GM18507 (cell line): ENCODE data around the gene SEPSECS.

Experiments
- DNase-seq: peaks from one replicate; pipeline ENCODE4 v3.0.0; 2011; ENCODE audit warnings: low read depth; ENCODE audit not compliant: insufficient read length; ENCODE audit errors: extremely low spot score
- FAIRE-seq: peaks from 2 replicates; lab custom pipeline; 2011; peaks lifted over from hg19 to GRCh38; lab: Jason Lieb, UNC

The SEPSECS gene

GRCh38 chr4:25160714-25161592, 704 bp upstream of the SEPSECS start:
- FAIRE-seq (no peak), DNase-seq (no peak)

GRCh38 chr4:25158817-25159216, 1.4 kb downstream of the SEPSECS start:
- no peak for FAIRE-seq
- DNase-seq: no peak

GRCh38 chr4:25157081-25157480, 3.2 kb downstream of the SEPSECS start:
- no peak for DNase-seq
- no peak for FAIRE-seq

GRCh38 chr4:25155947-25156346, 4.3 kb downstream of the SEPSECS start:
- FAIRE-seq (no peak), DNase-seq (no peak)

- FAIRE-seq: peak; percentile 55
- no peak for DNase-seq
Measured at GRCh38 chr4:25154594-25155265, 5.5 kb downstream of the SEPSECS start.

GRCh38 chr4:25146076-25146475, 14.2 kb downstream of the SEPSECS start:
- no peak for FAIRE-seq
- DNase-seq: no peak

GRCh38 chr4:25144870-25145481, 15.3 kb downstream of the SEPSECS start:
- DNase-seq (no peak), FAIRE-seq (peak; percentile 70)

GRCh38 chr4:25142468-25142867, 17.8 kb downstream of the SEPSECS start:
- DNase-seq (no peak), FAIRE-seq (no peak)

GRCh38 chr4:25141592-25141991, 18.7 kb downstream of the SEPSECS start:
- no peak for DNase-seq
- no peak for FAIRE-seq

- DNase-seq: no peak
- FAIRE-seq: no peak
Measured at GRCh38 chr4:25133132-25133531, 27.1 kb downstream of the SEPSECS start.

GRCh38 chr4:25131926-25132325, 28.3 kb downstream of the SEPSECS start:
- no peak for DNase-seq
- no peak for FAIRE-seq

- DNase-seq: no peak
- no peak for FAIRE-seq
Measured at GRCh38 chr4:25131381-25131780, 28.9 kb downstream of the SEPSECS start.

- DNase-seq (no peak), FAIRE-seq (no peak)
Measured at GRCh38 chr4:25129917-25130316, 30.3 kb downstream of the SEPSECS start.

GRCh38 chr4:25128671-25129070, 31.6 kb downstream of the SEPSECS start:
- DNase-seq (no peak), FAIRE-seq (peak; percentile 66)

GRCh38 chr4:25123236-25123635, 37.0 kb downstream of the SEPSECS start:
- DNase-seq: no peak
- peak; percentile 91 for FAIRE-seq

GRCh38 chr4:25120146-25120940, 39.9 kb downstream of the SEPSECS start:
- no peak for DNase-seq
- FAIRE-seq: no peak

GRCh38 chr4:25117716-25118472, 42.4 kb downstream of the SEPSECS start:
- DNase-seq (no peak), FAIRE-seq (no peak)

- DNase-seq (no peak), FAIRE-seq (no peak)
Measured at GRCh38 chr4:25117274-25117673, 43.0 kb downstream of the SEPSECS start.
